GM19025 (cell line): ENCODE data around the gene RET.
"Not testable (repeated sequence)": the region's sequence is repeated elsewhere in the genome, so short reads cannot be mapped to it uniquely, and the experiment has no call there.

ENCODE experiments used
- ATAC-seq: cut with Tn5 transposase; IDR thresholded peaks from one replicate; pipeline ENCODE4 v1.9.1; 2021; ENCODE audit warnings: mild to moderate bottlenecking, low read depth, moderate library complexity; ENCODE audit not compliant: unreplicated experiment

RET gene

GRCh38 chr10:43131256-43131655 is 54.4 kb downstream of the RET start:
- ATAC-seq = no peak

- no peak for ATAC-seq
Observed at GRCh38 chr10:43131906-43132305, 55.0 kb downstream of the RET start.

GRCh38 chr10:43132867-43133787 is 56.3 kb downstream of the RET start:
- no peak for ATAC-seq

- ATAC-seq = no peak
Observed at GRCh38 chr10:43134126-43134905, 57.4 kb downstream of the RET start.

GRCh38 chr10:43135064-43135463 is 58.2 kb downstream of the RET start:
- no peak for ATAC-seq

- ATAC-seq = no peak
Observed at GRCh38 chr10:43135656-43136055, 58.8 kb downstream of the RET start.

GRCh38 chr10:43136432-43136831 is 59.6 kb downstream of the RET start:
- no peak for ATAC-seq

- no peak for ATAC-seq
Observed at GRCh38 chr10:43136995-43137716, 60.3 kb downstream of the RET start.

GRCh38 chr10:43137717-43138020 is 60.8 kb downstream of the RET start:
- ATAC-seq = no peak

- ATAC-seq = peak; percentile 76
Observed at GRCh38 chr10:43138021-43138756, 61.3 kb downstream of the RET start, which contains the start of gene CSGALNACT2. Gene CSGALNACT2, plus strand, starts transcription at chr10:43138445. Its CDS starts 16,705 bp downstream, at chr10:43155150.

- peak; percentile 18 for ATAC-seq
Observed at GRCh38 chr10:43138757-43139241, 61.9 kb downstream of the RET start.

- no peak for ATAC-seq
Observed at GRCh38 chr10:43141421-43141820, 64.6 kb downstream of the RET start.

- no peak for ATAC-seq
Observed at GRCh38 chr10:43145311-43145710, 68.4 kb downstream of the RET start.

- not testable (repeated sequence) for ATAC-seq
Observed at GRCh38 chr10:43145936-43146335, 69.1 kb downstream of the RET start.

- no peak for ATAC-seq
Observed at GRCh38 chr10:43151371-43151770, 74.5 kb downstream of the RET start.

- no peak for ATAC-seq
Observed at GRCh38 chr10:43153901-43154300, 77.0 kb downstream of the RET start.

- ATAC-seq = no peak
Observed at GRCh38 chr10:43155221-43155620, 78.4 kb downstream of the RET start.

- no peak for ATAC-seq
Observed at GRCh38 chr10:43155741-43156140, 78.9 kb downstream of the RET start.

- ATAC-seq = no peak
Observed at GRCh38 chr10:43156590-43157341, 79.9 kb downstream of the RET start.
